Endothelial cell (in vitro differentiated cells): ENCODE data around the gene PIKFYVE. TPM values are rescaled to one million over a fixed set of nuclear protein-coding genes. Genes with fewer than 3 reads are reported as not detected.
A peak's percentile ranks its signal among the peaks of the same experiment; 100 is the strongest.
"Not testable (repeated sequence)": the region's sequence is repeated elsewhere in the genome, so short reads cannot be mapped to it uniquely, and the experiment has no call there.

Experiments
- DNase-seq: peaks from one replicate; pipeline ENCODE4 v3.0.0; 2021; ENCODE audit warnings: low spot score
- H3K27ac Mint-ChIP-seq: one replicate; pipeline ENCODE4 v1.8.0; 2021; ENCODE audit warnings: mixed read lengths, inconsistent platforms; ENCODE audit not compliant: unreplicated experiment
- H3K27me3 Mint-ChIP-seq: one replicate; pipeline ENCODE4 v1.8.0; 2021; ENCODE audit warnings: mild to moderate bottlenecking, moderate library complexity, mixed read lengths, inconsistent platforms; ENCODE audit not compliant: unreplicated experiment
- H3K36me3 Mint-ChIP-seq: one replicate; pipeline ENCODE4 v1.8.0; 2021; ENCODE audit warnings: mild to moderate bottlenecking, low read depth, mixed read lengths, inconsistent platforms; ENCODE audit not compliant: unreplicated experiment
- H3K4me1 Mint-ChIP-seq: one replicate; pipeline ENCODE4 v1.8.0; 2021; ENCODE audit warnings: mild to moderate bottlenecking, mixed read lengths, inconsistent platforms; ENCODE audit not compliant: unreplicated experiment
- H3K4me3 Mint-ChIP-seq: one replicate; pipeline ENCODE4 v1.8.0; 2021; ENCODE audit warnings: mild to moderate bottlenecking, mixed read lengths, inconsistent platforms; ENCODE audit not compliant: unreplicated experiment
- H3K9me3 Mint-ChIP-seq: one replicate; pipeline ENCODE4 v1.8.0; 2021; ENCODE audit warnings: mixed read lengths, inconsistent platforms; ENCODE audit not compliant: unreplicated experiment
- CTCF ChIP-seq: fragments of 200-600 bp; sonication (generic); IDR thresholded peaks from one replicate; pipeline ENCODE4 v1.5.0; 2021; ENCODE audit warnings: antibody characterized with exemption; ENCODE audit not compliant: unreplicated experiment
- total RNA-seq: library from RNA; stranded (reverse); fragmentation: NEBNext Ultra II Directional; extraction: Animal tissue kit (Norgen Biotek cat#: 25700); gene quantifications from one replicate; pipeline ENCODE4 v1.2.1, GENCODE V29; 2021; ENCODE audit not compliant: unreplicated experiment

Gene PIKFYVE
- total RNA-seq, 1 donor from 2014 or later, result 52.7 TPM

- no peak for TF ChIP-seq CTCF
- no peak overlapping the region for H3K4me3 Mint-ChIP-seq
Measured at GRCh38 chr2:208370881-208371633, 105.0 kb downstream of the PIKFYVE start.

DNA sequence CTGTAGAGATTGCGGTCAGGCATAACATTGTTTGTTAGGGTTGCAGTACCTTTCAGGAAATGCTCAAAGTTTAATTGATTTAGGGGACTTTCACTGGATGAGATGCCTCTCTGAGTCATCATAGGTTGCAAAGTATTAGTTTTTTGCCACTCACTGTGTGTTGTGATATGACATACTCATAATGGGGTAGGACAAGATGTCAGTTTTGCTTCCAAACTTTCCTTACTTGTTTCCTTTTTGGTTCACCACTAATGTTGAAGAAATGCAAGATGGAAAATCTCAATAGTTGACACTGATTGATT, 105.5 kb downstream of the PIKFYVE start:
- no peak for DNase-seq
- Mint-ChIP-seq H3K36me3 (no peaks in the 10 kb centered on the region), H3K4me1 (no peaks in the 10 kb centered on the region)

More at GRCh38 chr2:208370881-208371633, 105.0 kb downstream of the PIKFYVE start:
- Mint-ChIP-seq H3K9me3 (no peaks in the 10 kb centered on the region), H3K27me3 (no peaks in the 10 kb centered on the region), H3K4me1 (no peaks in the 10 kb centered on the region), H3K36me3 (no peaks in the 10 kb centered on the region), H3K27ac (no peak overlapping the region)
- DNase-seq, result no peak

DNA sequence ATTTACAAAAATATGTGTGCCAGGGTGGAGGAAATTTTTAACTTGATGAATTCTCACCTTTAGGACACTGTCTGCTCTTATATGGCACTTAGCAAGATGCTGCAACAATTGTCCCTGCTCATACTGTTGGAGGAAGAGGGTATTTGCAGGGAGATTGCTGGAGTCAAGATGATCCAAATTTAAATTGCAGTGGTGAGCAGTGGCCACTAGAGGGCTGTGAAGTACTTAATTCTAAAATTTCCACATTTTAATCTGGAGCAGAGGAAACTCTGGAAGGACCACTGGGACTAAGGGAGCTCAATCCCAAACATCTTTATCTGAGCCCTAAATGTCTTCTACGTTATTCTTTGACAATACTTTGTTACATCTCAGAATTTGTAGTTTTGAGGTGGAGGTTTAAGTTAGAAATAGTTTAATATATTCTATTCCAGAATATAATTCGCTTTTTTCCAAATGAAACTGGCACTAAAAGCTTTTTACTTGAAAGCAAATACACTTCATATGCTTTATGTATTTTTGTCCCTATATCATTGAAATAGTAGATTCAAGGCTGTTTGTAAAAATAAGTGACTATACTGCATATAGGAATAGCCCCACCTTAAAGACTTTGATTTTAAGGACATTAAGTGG, 107.5 kb downstream of the PIKFYVE start:
- H3K9me3 Mint-ChIP-seq, result no peaks in the 10 kb centered on the region
- peaks cover 3% of the 10 kb centered on the region for H3K36me3 Mint-ChIP-seq
- no peaks in the 10 kb centered on the region for H3K4me1 Mint-ChIP-seq
- TF ChIP-seq CTCF, result peak; percentile 93
- no peak overlapping the region for H3K4me3 Mint-ChIP-seq
- no peak overlapping the region for H3K27ac Mint-ChIP-seq
- peak; percentile 49 for DNase-seq
- no peaks in the 10 kb centered on the region for H3K27me3 Mint-ChIP-seq

More for the DNA sequence above, 105.5 kb downstream of the PIKFYVE start:
- H3K27me3 Mint-ChIP-seq, result no peaks in the 10 kb centered on the region
- H3K27ac Mint-ChIP-seq, result no peak overlapping the region
- H3K9me3 Mint-ChIP-seq, result no peaks in the 10 kb centered on the region
- TF ChIP-seq CTCF, result no peak
- H3K4me3 Mint-ChIP-seq, result no peak overlapping the region

- TF ChIP-seq CTCF, result no peak
- Mint-ChIP-seq H3K27ac (no peak overlapping the region), H3K36me3 (peaks cover 3% of the 10 kb centered on the region), H3K27me3 (no peaks in the 10 kb centered on the region), H3K4me1 (no peaks in the 10 kb centered on the region), H3K9me3 (no peaks in the 10 kb centered on the region), H3K4me3 (no peak overlapping the region)
- no peak for DNase-seq
Measured at GRCh38 chr2:208375491-208376068, 109.5 kb downstream of the PIKFYVE start.

DNA sequence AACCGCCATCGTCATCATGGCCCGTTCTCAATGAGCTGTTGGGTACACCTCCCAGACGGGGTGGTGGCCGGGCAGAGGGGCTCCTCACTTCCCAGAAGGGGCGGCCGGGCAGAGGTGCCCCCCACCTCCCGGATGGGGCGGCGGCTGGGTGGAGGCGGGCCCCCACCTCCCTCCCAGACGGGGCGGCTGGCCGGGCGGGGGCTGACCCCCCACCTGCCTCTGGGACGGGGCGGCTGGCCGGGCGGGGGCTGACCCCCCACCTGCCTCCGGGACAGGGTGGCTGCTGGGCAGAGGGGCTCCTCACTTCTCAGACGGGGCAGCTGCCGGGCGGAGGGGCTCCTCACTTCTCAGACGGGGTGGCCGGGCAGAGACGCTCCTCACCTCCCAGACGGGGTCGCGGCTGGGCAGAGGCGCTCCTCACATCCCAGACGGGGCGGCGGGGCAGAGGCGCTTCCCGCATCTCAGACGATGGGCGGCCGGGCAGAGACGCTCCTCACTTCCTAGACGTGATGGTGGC, 111.3 kb downstream of the PIKFYVE start:
- DNase-seq, H3K27ac Mint-ChIP-seq: not testable (repeated sequence)

More for the DNA sequence above, 111.3 kb downstream of the PIKFYVE start:
- H3K9me3 Mint-ChIP-seq, H3K4me3 Mint-ChIP-seq, H3K4me1 Mint-ChIP-seq, H3K36me3 Mint-ChIP-seq, H3K27me3 Mint-ChIP-seq: not testable (repeated sequence)
